Fibroblast of lung (primary cell): ENCODE data around the gene MBNL3.

ENCODE experiments used
- CTCF ChIP-seq, 2 donors: IDR thresholded peaks in 1 of 2; conservative IDR thresholded peaks in 1 of 2; 1 replicate in 1 of 2; 2 replicates in 1 of 2; pipeline ENCODE4 v1.5.1; 2011 to 2012; ENCODE audit warnings: low read length in 2 of 2, control low read depth in 1 of 2, inconsistent platforms in 1 of 2, low read depth in 1 of 2, mild to moderate bottlenecking in 1 of 2
- EZH2 ChIP-seq: IDR thresholded peaks from 2 replicates; pipeline ENCODE4 v1.5.1; 2012; ENCODE audit warnings: low read length, control low read depth, mild to moderate bottlenecking; ENCODE audit errors: missing control alignments

GRCh38 chrX:132331532-132331931, 157.3 kb downstream of the MBNL3 start:
- TF ChIP-seq CTCF (conservative IDR thresholded peaks at IDR 0.05 in 1 of 2, IDR thresholded peaks at IDR 0.05 in 1 of 2; ENCODE audit: low read depth in 1 of 2, low read length in 2 of 2) (no peak), EZH2 (no peak)
